ENCODE data around the gene EFCAB11. TPM values are rescaled to one million over a fixed set of nuclear protein-coding genes. Genes with fewer than 3 reads are reported as not detected.
A peak's percentile ranks its signal among the peaks of the same experiment; 100 is the strongest.

The EFCAB11 gene
- total and polyA plus RNA-seq, 2 of the 8 experiments (the other 6 are each of a cell fraction or from before 2014, with no cell fraction given): 6.8 to 12.8 TPM

- 0 out of 2 replicates have a peak, but pooled peaks cover 2% of the 10 kb centered on the region for H3K23me2 ChIP-seq (ENCODE audit: low read depth, low read length)
- no peaks in the 10 kb centered on the region for H3K4me1 ChIP-seq (replicated peaks in 1 of 4; ENCODE audit: control insufficient read depth in 3 of 4, insufficient read depth in 4 of 4, low read length in 3 of 4)
- ChIA-PET POLR2A (ENCODE audit: partially characterized antibody) (no interaction called here), CTCF (ENCODE audit: partially characterized antibody) (interaction anchor here (0.6 to 1.2 kb wide), 2 partner anchors 10 to 331 kb away, joined by 3 read pairs; no protein-coding TSS in a partner anchor)
- FAIRE-seq (no peak), DNase-seq (ENCODE audit: low read depth in 1 of 2, low spot score in 2 of 2) (no peak)
- no peaks in the 10 kb centered on the region for H3K27me3 ChIP-seq (replicated peaks in 1 of 4; ENCODE audit: control insufficient read depth in 3 of 4, extremely low read depth in 1 of 4, insufficient read depth in 3 of 4, low read length in 3 of 4)
- H3K9me3 ChIP-seq (ENCODE audit: insufficient read depth in 2 of 2, low read depth in 1 of 2, low read length in 1 of 2): no peaks in the 10 kb centered on the region
- no peak overlapping the region for H4K8ac ChIP-seq (ENCODE audit: extremely low read depth, insufficient read depth, low read length)
- no peaks in the 10 kb centered on the region for H3K79me2 ChIP-seq (ENCODE audit: control insufficient read depth in 1 of 2, insufficient read depth in 2 of 2, low read length in 2 of 2)
- H3K23ac ChIP-seq (ENCODE audit: insufficient read length): no peak overlapping the region
- no peak overlapping the region for H3K18ac ChIP-seq (ENCODE audit: extremely low read depth, low read length)
- H4K5ac ChIP-seq (ENCODE audit: insufficient read length, low read depth, low read length): no peak overlapping the region
- no peaks in the 10 kb centered on the region for H3K36me3 ChIP-seq (ENCODE audit: control insufficient read depth in 2 of 4, insufficient read depth in 4 of 4, low read length in 3 of 4)
- no peak overlapping the region for H2AFZ ChIP-seq (ENCODE audit: low read length)
- H3K9ac ChIP-seq (replicated peaks in 1 of 4; ENCODE audit: extremely low read depth in 1 of 4, low read depth in 3 of 4, low read length in 3 of 4): no peak overlapping the region; a peak in 2 of 7 replicates
- no peaks in the 10 kb centered on the region for H4K20me1 ChIP-seq (replicated peaks in 1 of 2; ENCODE audit: control insufficient read depth in 1 of 2, insufficient read depth in 2 of 2, low read length in 2 of 2)
- no peak overlapping the region for H3K14ac ChIP-seq (ENCODE audit: insufficient read length)
- no peak overlapping the region for H2BK120ac ChIP-seq (replicated peaks; ENCODE audit: low read depth, low read length)
- H2BK20ac ChIP-seq (ENCODE audit: low read length): no peak overlapping the region
- H3K4me3 ChIP-seq (ENCODE audit: extremely low read depth in 1 of 4, insufficient read depth in 2 of 4, low read depth in 3 of 4, low read length in 4 of 4): no peak overlapping the region
- H3K27ac ChIP-seq (ENCODE audit: low read depth, low read length): no peak overlapping the region
- no peak overlapping the region for H4K91ac ChIP-seq (replicated peaks; ENCODE audit: insufficient read length, low read length)
- H3K4me2 ChIP-seq (ENCODE audit: insufficient read depth in 1 of 2, low read depth in 2 of 2, low read length in 2 of 2): no peak overlapping the region
- TF ChIP-seq TAF7 (optimal IDR thresholded peaks at IDR 0.05; ENCODE audit: borderline replicate concordance, low read depth, low read length): no peak
- no peak for TF ChIP-seq HDAC2 (IDR thresholded peaks at IDR 0.05; ENCODE audit: borderline replicate concordance in 1 of 2, low read depth in 2 of 2, low read length in 2 of 2)
- TF ChIP-seq SP2 (IDR thresholded peaks at IDR 0.05; ENCODE audit: low read length): no peak
- TF ChIP-seq SAP30 (IDR thresholded peaks at IDR 0.05; ENCODE audit: insufficient read depth, insufficient replicate concordance, low read length): no peak
- no peak for TF ChIP-seq SP1 (IDR thresholded peaks at IDR 0.05; ENCODE audit: low read depth, low read length)
- no peak for TF ChIP-seq RFX5 (IDR thresholded peaks at IDR 0.05; ENCODE audit: borderline replicate concordance, low read depth, low read length)
- no peak for TF ChIP-seq RNF2 (IDR thresholded peaks at IDR 0.05; ENCODE audit: borderline replicate concordance, low read depth, low read length, missing control alignments, poor library complexity, severe bottlenecking)
- TF ChIP-seq ASH2L (IDR thresholded peaks at IDR 0.05; ENCODE audit: low read length): no peak
- no peak for TF ChIP-seq SIX5 (IDR thresholded peaks at IDR 0.05; ENCODE audit: low read depth, low read length)
- no peak for TF ChIP-seq GABPA (IDR thresholded peaks at IDR 0.05; ENCODE audit: borderline replicate concordance, insufficient read depth, low read length)
- TF ChIP-seq RBBP5 (IDR thresholded peaks at IDR 0.05; ENCODE audit: borderline replicate concordance, low read depth, low read length): no peak
- TF ChIP-seq, protein P1, sequence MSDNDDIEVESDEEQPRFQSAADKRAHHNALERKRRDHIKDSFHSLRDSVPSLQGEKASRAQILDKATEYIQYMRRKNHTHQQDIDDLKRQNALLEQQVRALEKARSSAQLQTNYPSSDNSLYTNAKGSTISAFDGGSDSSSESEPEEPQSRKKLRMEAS (IDR thresholded peaks at IDR 0.05): no peak
- no peak overlapping the region for H2BK5ac ChIP-seq (ENCODE audit: low read depth, low read length)
- no peak overlapping the region for H2BK15ac ChIP-seq (ENCODE audit: low read length)
- no peak overlapping the region for H2AK5ac ChIP-seq (ENCODE audit: low read depth, low read length)
- 0 out of 2 replicates have a peak overlapping the region, but pooled peaks have one; percentile 39 for H2BK12ac ChIP-seq (ENCODE audit: low read depth, low read length)
- no peak overlapping the region for H3K4ac ChIP-seq (replicated peaks; ENCODE audit: insufficient read length, low read depth, low read length)
- WGBS, 2 experiments (ENCODE audit: extremely low coverage in 1 of 2, insufficient coverage in 1 of 2, insufficient read length in 1 of 2, insufficient replicate concordance in 2 of 2, low coverage in 1 of 2, low lambda C conversion rate in 2 of 2, missing lambda C conversion rate in 1 of 2): 88% methylated on average over 11 of the region's 11 CpGs; no CpG with 5 or more reads in 1 of the 2 experiments
- H3K79me1 ChIP-seq (ENCODE audit: low read depth, low read length): no peaks in the 10 kb centered on the region
- no peak overlapping the region for H3K56ac ChIP-seq (replicated peaks; ENCODE audit: insufficient read length, low read depth, low read length)
Observed at GRCh38 chr14:89814126-89814525, 140.4 kb downstream of the EFCAB11 start.
